Stimulated activated CD8-positive, alpha-beta memory T cell treated with anti-CD3 and anti-CD28 coated beads, Interleukin-7, amount 100 ng/mL, for 24 hours (primary cell): ENCODE data around the gene PRKG1.
"Not testable (repeated sequence)": the region's sequence is repeated elsewhere in the genome, so short reads cannot be mapped to it uniquely, and the experiment has no call there.

Source experiments
- DNase-seq: peaks from one replicate; pipeline ENCODE4 v3.0.0-alpha.2; 2020; ENCODE audit warnings: low read depth

PRKG1 gene

DNA sequence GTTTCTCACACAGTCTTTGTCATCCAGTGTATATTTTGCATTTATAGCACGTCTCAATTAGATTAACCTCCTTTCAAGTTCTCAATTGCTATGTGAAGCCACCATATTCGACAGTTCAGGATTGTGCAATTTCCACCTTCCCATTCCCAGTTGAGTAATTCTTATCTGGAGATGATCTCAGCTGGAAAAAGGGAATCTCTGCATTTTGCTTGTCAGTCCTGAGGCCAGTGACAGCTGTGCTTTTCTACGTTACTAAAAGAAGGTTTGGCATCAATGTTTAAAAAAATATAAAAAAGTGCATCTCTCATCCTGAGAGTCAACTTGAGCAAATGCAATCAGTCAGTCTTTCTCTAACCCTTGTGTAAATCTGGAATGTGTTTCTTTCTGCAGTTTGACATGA, 247.7 kb downstream of the PRKG1 start:
- DNase-seq, result no peak

DNA sequence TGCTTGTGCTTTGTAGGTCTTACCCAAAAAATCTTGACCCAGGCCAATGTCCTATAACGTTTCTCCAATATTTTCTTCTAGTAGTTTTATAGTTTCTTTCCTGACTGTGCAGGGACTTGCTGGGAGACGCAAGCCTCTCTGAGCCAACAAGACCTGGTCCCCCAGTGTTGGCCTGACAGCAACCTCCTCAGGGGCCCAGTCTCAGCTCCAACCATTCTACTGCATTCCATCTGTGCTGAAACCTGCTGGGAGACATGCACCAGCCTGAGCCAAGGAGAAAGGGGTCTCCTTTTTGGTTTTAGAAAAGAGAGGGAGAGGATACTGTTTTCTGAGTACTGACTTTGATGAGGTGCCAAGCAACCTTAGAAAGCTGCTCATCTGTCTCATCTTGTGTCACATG, 251.4 kb downstream of the PRKG1 start:
- no peak for DNase-seq

DNA sequence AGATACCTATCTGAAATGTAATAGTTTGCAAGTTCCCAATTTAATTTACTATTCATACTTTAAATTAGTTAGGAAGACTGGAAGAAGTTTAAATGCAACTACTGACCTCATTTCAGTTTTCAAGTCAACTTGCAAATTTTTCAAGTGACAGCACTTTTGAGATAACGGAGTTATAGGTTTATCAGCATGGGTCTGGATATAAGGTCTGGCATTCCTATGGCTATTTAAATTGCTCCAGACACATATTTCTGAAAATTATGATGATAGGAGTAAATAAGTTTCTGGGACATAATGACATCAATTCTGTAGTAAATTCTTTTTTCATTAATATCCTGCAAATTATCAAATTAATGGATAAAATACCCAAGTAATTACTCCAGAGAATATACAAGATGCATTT, 251.9 kb downstream of the PRKG1 start:
- DNase-seq, result no peak

DNA sequence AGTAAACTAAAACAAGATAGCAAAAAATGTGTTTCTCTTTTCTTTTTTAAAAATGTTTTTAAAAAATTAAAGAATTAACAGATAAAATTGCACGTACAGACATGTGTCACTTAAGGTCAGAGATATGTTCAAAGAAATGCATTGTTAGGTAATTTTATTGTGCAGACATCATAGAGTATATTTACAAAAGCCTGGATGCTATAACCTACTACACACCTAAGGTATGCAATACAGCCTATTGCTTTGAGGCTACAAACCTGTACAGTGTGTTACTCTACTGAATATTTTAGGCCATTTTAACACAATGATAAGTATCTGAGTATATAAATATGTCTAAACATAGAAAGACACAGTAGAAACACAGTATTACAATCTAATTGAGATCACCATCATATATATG, 253.1 kb downstream of the PRKG1 start:
- no peak for DNase-seq

DNA sequence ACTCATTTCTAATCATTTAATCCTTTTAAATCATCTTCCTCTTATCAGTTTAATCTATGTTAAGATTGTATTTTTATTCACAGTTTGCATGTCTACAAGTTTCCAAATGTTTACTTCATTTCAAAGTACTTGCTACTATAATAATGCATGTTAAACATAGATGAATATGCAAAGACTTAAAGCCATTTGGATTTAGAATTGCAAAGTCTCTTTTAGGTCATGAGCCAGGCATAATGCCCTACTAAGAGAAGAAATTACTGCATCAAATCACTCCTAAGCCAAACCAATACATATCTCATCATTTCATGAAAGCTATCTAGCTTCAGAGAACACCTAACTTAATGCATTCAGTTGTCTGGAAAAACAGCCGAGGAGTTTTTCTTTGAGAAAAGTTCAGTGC, 266.1 kb downstream of the PRKG1 start:
- no peak for DNase-seq

DNA sequence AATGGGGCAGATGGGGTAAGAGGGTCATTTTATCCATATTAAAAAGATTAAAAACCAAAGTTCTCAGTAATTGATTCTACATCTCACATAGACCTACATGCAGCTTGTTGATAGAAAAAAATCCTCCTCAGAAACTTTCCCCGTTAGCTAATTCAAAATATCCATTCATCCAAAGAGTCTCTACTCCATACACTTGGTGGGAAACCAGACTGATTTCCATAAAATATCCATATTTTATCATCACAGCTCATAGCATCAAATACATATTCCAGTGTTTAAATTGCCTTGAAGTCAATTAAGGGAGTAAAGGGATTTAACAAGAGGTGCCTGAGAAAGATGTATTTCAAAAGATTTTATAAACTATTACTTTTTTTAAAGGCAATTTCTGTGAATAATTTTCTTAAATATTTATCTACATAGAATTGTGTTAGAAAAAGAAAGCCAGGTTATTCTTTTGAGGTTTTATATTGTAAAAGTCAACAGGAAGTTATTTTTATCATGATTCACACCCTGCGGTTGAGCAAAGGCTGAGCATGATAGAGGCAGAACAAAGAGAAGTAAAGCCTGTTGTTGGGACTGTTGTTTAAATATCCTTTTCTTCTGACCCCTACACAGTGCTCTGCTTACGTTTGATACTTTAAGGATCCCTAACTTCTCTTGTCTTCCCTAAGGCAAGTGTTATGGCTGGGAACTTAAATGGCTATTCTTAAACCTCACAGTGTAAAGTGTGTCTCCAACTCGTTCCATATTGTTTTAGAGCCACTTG, 266.7 kb downstream of the PRKG1 start:
- no peak for DNase-seq

DNA sequence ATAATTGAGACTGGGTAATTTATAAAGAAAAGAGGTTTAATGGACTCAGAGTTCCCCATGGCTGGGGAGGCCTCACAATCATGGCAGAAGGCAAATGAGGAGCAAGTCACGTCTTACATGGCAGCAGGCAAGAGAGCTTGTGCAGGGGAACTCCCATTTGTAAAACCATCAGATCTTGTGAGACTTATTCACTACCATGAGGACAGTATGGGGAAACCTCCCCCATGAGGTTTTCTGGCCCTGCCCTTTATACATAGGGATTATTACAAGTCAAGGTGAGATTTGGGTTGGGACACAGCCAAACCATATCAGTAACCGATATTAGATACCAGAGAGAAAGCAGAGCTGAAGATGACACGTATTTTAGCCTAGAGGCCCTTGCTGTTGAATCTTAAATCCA, 267.5 kb downstream of the PRKG1 start:
- not testable (repeated sequence) for DNase-seq

DNA sequence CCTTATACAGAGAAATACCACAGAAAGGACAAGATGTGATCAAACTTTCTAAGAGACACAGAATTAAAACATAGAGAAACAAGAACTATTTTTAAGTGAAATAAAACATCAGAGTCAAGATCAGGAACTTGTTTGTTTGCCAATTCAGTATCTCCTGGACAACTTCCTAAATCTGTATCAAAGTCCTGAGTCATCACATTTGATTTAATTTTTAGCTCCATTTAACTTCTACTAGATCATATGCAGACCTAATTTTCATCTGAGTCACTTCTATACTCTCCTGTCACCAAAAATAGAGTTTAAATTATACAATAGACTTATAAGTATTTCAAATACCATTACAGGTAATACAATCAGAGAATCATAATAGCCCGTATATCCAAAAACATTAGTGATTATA, 268.1 kb downstream of the PRKG1 start:
- DNase-seq, result no peak

DNA sequence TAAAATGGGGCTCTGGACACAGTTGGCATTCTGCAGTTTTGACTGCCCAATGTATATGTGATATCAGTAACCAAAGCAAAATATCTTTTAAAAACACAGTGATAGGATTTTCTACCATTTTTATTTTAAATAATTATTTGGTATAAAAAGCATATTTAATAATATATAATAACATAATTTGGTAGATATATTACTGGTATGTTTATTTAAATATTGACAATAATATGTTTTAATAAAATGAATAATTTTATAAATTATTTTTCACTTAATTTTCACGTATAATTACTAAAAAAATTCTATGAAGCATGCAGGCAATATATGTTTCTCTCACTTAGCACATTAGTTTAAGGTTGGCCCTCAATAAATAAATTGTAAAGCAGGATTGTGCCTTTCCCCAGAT, 269.1 kb downstream of the PRKG1 start:
- DNase-seq, result no peak

DNA sequence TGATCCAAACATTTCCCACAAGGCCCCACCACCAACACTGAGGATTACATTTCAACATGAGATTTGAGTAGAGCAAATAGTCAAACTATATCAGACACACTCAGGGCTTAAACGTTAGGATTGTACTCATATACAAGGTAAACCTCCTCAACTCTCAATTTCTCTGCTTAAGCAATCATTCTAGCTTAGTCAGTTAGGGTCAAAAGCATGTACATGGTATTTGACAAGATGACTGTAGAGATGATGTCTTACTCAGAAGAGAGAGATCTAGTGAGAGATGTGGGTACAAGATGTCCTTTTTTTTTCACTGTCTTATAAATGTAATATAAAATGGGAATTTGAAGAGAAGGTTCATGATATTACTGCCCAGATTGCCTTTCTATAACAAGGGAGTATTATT, 270.1 kb downstream of the PRKG1 start:
- no peak for DNase-seq

DNA sequence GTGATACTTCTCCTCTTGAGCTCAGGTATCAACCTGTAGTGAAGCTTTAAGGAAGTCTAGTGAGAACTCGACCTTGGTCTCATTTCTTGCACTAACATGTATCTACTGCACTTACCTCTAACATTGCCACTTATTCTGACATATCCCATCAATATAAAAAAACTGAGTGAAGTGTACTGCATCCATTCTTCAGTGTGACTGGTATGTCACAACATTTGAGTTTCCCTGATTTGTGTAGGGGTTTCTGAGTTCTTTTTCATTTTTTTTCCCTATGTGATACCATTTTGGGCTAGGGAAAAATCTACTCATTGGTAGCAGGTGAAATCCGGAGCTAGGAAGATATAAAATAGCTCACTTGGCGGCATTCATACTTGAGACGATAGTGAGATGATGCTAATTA, 274.3 kb downstream of the PRKG1 start:
- DNase-seq, result no peak

DNA sequence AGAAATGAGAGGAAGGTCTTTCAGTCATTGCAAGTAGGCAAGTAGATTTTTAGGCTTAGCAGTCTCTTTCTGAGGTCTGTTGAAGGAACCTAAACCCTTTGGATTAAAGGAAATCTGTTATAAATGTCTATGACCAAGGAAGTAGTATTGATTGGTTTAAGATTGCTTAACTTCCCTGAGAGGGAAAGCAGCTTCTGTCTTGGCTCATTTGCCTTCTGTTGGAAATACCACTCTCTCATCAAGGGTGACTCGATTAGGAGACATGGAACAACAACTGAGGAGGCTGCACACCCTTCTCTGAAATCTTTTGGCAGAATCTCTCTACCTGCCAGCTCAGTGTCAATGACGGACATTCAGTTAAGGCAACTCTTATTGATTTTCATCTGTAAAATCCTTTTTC, 282.9 kb downstream of the PRKG1 start:
- no peak for DNase-seq

DNA sequence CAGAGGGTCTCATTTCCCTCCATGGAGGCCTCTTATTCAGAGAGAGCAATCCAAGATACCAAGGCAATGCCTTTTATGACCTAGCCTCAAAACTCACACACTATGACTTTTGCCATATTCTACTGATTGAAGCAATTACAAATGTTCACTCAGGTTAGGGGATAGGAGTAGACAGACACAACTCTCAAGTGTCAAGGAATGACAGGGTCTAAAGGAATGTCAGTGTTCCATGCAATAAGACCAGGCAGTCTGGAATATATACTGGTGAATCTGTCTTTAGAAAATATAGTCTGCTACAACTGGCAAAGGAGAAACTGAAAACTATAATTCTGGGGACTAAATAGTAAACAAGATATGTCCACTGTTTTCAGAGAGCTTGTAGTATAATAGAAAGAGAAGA, 283.9 kb downstream of the PRKG1 start:
- no peak for DNase-seq

DNA sequence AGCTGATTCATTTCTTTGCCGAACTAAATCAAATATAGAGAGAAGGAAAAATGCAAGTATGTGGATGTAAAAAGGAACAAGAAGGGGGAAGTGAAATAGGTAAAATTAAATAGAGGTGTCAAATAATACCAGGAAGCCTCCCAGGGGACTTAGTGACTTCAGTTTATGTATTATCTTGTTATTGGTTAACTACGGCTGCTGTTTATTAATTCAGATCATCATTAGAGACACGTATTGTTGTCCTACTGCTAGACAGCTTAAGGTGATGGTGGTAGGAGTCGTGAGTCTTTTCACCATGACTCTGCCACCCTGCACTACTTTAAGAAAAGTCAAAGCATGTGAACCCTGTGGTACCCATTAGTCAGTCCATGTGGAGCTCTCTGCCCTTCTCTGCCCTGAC, 289.1 kb downstream of the PRKG1 start:
- no peak for DNase-seq

DNA sequence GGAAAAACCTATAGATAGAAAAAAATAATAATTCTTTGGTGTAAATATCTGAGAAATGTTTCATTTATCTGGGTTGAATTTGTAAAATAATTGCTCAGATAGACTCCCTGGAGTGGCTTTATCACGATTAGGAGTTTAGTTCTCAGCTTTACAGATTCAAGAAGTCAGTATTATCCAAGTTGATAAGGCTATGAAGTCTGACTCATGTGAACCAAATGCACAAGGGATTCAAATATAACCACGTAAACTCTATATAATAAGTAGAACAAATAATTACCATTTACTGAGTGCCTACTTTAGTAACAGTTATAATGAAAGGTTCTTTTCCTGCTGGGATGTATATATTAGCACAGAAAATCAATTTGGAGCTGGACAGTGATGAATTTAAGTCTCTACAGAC, 290.4 kb downstream of the PRKG1 start:
- DNase-seq, result no peak

DNA sequence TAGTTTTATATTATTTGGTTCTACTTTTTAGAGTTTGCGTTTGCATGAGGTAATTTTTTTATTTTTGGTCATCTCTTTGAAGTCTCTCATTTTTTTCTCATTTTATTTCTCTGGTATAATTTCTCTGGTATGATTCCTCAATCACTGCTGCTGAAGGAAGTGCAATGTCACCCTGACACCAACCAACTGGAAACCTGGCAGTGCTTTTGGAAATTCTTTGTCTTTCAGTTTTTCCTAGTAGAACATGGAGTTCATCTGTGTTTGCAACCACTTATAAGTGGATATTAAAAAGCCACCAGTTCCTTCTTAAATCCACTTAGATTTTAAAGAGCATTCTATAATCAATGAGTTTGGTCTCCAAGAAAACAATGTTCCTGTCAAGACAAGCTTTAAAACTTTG, 291.8 kb downstream of the PRKG1 start:
- no peak for DNase-seq

DNA sequence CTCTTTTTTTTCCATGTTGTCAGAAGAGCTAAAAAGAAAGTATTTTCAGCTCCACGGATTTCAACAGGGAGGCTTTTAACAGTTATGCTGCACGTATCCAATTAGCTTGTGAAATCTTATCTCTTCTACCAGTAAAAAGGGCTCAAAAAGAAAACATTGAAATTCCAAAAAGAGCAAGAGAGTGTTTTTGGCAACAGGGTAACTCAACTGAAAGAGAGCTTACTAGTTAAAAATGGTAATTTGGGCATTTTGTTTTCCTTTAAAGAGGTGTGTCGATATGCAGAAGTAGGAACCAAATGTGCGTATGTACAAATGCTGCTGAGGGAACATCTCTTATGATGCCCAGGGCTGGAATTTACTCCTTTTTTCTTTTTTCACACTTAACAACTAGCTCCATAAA, 292.8 kb downstream of the PRKG1 start:
- DNase-seq, result no peak

DNA sequence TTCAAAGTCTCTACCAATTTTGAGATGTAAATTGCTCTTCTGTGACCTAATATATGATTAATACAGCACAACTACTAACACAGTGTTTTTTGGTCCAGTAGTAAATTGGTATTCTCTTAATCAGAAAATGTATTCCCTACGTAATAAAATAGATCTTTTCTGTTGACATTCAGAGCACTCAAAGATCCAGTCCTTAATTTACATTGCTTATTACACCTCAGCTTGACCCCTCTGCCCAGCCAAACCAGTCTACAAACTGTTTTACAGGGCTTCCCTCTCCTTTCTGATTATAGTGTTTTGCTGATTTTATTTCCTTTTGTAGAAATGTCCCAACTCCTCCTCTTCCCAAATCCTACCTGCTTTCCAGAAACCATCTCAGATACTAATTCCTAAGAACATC, 293.4 kb downstream of the PRKG1 start:
- no peak for DNase-seq

DNA sequence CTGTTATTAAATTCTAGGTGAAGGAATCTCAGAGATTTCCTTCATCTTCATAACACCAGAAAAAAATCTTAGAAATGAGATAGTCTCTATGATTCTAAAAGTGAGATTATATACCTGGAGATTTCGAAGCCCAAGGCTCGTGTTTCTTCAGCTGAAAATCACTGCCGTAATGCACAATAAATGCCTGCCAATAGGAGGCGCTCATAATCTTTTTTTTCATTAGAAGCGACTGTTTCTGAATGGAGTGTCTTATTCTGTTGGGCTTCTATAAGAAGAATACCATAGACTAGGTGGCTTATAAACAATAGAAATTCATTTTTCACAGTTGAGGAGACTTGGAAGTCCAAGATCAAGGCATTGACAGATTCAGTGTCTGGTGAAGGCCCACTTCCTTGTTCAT, 294.7 kb downstream of the PRKG1 start:
- DNase-seq, result no peak

DNA sequence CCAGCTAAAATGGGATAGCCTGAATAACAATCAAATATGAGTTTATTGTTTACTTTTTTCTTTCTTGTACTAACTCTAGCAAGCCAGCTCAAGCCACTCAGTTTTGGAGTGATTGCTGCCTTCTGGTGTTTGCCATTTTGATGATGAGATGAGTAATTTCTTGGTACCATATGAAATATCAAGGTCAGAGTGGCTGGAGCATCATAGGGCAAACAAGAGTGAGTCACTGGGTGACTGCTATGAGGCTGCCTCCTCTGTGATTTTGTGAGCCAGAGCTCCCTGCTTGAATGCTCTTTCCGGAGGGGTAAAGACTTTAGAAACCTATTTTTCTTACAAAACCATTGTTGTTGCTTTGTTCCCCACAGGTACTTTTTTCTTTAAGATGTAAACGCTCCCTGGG, 295.6 kb downstream of the PRKG1 start:
- no peak for DNase-seq

DNA sequence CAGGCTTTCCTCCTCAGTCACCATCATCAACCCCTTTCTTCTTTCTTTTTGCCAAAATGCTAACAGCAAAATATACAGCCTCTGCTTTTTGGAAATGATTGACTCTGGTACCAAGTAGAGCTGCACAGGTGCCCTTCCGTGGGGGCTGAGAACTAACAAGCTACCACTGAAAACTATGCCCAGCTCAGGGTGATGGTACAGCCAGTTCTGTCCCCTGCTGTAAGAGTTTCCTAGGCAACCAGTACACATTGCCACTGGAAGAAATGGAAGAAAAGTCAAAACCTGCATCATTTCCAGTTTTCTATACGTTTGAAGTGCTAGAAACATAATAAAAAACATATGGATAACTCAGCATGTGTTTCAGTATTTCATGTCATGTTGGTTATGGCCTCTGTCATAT, 297.5 kb downstream of the PRKG1 start:
- no peak for DNase-seq

DNA sequence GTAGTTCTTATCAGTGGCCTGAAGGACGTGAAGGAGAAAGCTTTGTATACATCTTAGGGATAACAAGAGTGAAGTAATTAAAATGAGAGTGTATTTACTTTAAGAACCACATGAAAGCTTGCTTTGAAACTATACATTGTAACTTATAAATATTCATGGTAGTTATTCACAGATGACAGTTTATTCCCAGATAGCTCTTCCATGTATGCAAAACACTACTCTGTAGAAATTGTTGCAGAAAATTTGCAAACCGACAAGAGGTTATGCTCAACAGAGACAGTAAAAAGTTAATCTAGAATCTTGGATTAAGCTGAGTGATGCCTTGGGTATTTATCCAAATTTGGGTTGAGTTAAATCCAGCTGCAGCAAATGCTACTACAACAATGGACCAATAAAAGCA, 301.5 kb downstream of the PRKG1 start:
- DNase-seq, result no peak

DNA sequence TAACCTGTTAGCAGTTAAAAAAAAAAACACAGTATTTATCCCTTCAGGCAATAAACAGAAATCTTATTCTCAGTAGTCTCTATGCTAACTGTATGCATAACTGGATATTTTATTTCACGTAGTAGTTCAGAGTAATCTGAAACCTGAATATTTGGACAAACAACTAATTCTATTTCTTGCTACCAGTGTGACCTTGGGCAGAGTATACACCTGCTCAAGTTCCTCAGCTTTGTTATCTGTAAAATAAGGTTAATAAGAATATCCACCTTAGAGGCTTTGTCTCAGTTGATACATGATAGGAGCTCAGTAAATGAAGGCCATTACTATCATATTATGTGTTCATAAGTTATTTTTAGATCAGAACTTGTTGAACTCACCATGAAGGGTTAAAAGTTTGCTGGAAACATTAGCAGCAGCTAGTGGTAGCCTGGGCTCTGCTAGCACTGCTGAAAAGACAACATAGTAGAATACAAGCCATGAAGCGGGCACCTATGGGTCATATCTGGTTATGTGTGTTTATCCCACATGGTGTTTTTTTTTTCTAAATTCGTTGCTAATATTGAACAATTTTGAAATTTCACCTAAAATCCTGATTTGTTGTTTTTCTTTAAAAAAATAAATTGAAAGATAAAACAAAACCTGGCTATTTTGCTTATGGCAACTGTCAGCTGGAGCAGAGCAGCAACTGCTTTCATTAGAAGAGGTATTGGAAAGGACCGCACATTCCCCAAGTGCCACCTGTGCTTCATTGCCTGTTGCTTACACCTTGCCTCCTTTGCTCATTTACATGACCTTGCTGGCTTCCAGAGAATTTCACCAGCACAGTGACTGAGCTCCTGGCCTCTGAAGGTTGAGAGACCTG, 303.0 kb downstream of the PRKG1 start:
- no peak for DNase-seq
